ENCODE measurements around the gene LARP6. TPM values are rescaled to one million over a fixed set of nuclear protein-coding genes. Genes with fewer than 3 reads are reported as not detected.

LARP6 gene
- total and polyA plus RNA-seq, 4 donors = 0.89 to 2.9 (median 1.5) TPM

DNA sequence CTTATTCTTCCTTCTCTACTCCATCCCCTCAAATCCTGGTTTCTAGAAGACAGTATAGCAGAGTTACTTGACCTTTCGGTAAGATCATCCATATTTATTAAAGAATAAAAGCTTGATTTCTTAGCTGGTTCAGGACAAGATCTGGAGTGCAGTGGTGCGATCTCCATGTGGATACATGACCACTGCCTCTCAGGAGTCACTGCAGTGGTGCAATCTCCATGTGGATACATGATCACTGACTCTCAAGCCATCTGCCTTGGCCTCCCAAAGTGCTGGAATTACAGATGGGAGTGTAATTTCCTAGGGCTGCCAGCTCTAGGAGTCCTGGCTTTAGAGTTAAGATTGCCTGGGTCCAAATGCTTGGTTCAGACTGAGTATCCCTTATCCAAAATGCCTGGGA lies 16.5 kb downstream of the LARP6 start:
- no peak for DNase-seq (ENCODE audit: low spot score)
- H3K4me3 ChIP-seq (ENCODE audit: low read depth in 1 of 3, low read length in 3 of 3) = no peak overlapping the region
- no peak overlapping the region for H3K9ac ChIP-seq (ENCODE audit: low read depth in 1 of 2, low read length in 2 of 2)
- H3K36me3 ChIP-seq (ENCODE audit: control insufficient read depth in 4 of 4, insufficient read depth in 3 of 4, low read depth in 1 of 4, low read length in 3 of 4) = no peaks in the 10 kb centered on the region
- H3K9me3 ChIP-seq (ENCODE audit: control insufficient read depth in 4 of 4, low read length in 3 of 4) = no peaks in the 10 kb centered on the region
- no peaks in the 10 kb centered on the region for H3K4me1 ChIP-seq (ENCODE audit: control insufficient read depth in 4 of 4, insufficient read depth in 4 of 4, low read length in 3 of 4)
- H3K27ac ChIP-seq (ENCODE audit: low read depth in 1 of 2, low read length in 2 of 2) = no peak overlapping the region
- no peaks in the 10 kb centered on the region for H3K27me3 ChIP-seq (ENCODE audit: control insufficient read depth in 4 of 4, insufficient read depth in 4 of 4, low read length in 3 of 4)
- no peak for TF ChIP-seq YY1 (IDR thresholded peaks at IDR 0.05)
- no peak for TF ChIP-seq EGR1 (IDR thresholded peaks at IDR 0.05; ENCODE audit: low read depth in 2 of 2)
- TF ChIP-seq FOXA1 (IDR thresholded peaks at IDR 0.05) = no peak
- TF ChIP-seq SP1 (IDR thresholded peaks at IDR 0.05) = no peak
- TF ChIP-seq GABPA (IDR thresholded peaks at IDR 0.05 in 1 of 2, conservative IDR thresholded peaks at IDR 0.05 in 1 of 2) = no peak
- TF ChIP-seq RXRA (IDR thresholded peaks at IDR 0.05) = no peak
- TF ChIP-seq, protein P1, sequence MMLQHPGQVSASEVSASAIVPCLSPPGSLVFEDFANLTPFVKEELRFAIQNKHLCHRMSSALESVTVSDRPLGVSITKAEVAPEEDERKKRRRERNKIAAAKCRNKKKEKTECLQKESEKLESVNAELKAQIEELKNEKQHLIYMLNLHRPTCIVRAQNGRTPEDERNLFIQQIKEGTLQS (IDR thresholded peaks at IDR 0.05) = no peak
- TF ChIP-seq ZBTB33 (IDR thresholded peaks at IDR 0.05) = no peak
- TF ChIP-seq HNF4G (IDR thresholded peaks at IDR 0.05) = no peak
- no peak for TF ChIP-seq TAF1 (conservative IDR thresholded peaks at IDR 0.05)
- no peak for TF ChIP-seq CTCF (IDR thresholded peaks at IDR 0.05; ENCODE audit: low read depth, low read length, missing input control)
- no peak for TF ChIP-seq HNF4A (conservative IDR thresholded peaks at IDR 0.05)
- TF ChIP-seq REST (IDR thresholded peaks at IDR 0.05) = no peak
- no peak for TF ChIP-seq RAD21 (IDR thresholded peaks at IDR 0.05)
- TF ChIP-seq NR2F2 (IDR thresholded peaks at IDR 0.05) = no peak
- no peak for TF ChIP-seq MAX (IDR thresholded peaks at IDR 0.05)
- no peak for TF ChIP-seq FOXA2 (IDR thresholded peaks at IDR 0.05)
- TF ChIP-seq JUND (IDR thresholded peaks at IDR 0.05) = no peak
- 95% methylated on average over 2 of the region's 2 CpGs for WGBS
